ENCODE measurements around the gene ODF2L. TPM values are rescaled to one million over a fixed set of nuclear protein-coding genes. Genes with fewer than 3 reads are reported as not detected.

ODF2L gene, protein sequence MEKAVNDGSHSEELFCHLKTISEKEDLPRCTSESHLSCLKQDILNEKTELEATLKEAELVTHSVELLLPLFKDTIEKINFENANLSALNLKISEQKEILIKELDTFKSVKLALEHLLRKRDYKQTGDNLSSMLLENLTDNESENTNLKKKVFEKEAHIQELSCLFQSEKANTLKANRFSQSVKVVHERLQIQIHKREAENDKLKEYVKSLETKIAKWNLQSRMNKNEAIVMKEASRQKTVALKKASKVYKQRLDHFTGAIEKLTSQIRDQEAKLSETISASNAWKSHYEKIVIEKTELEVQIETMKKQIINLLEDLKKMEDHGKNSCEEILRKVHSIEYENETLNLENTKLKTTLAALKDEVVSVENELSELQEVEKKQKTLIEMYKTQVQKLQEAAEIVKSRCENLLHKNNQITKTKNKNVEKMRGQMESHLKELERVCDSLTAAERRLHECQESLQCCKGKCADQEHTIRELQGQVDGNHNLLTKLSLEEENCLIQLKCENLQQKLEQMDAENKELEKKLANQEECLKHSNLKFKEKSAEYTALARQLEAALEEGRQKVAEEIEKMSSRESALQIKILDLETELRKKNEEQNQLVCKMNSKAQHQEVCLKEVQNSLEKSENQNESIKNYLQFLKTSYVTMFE
- total RNA-seq (2012; rRNA removed) (10.4 and 20.0 TPM in 2 replicates), polyA plus RNA-seq (2012; rRNA removed) (10.1 and 12.3 TPM in 2 replicates), Bru-seq, nascent RNA (percentile 71 among the genes with signal in this experiment), BruChase-seq, experiment 1, labeled RNA remaining after a 6-hour chase (percentile 76 among the genes with signal in this experiment), BruChase-seq, experiment 2, labeled RNA remaining after a 2-hour chase (percentile 93 among the genes with signal in this experiment)
- 1.7 and 2.0 TPM in 2 replicates for polyA plus RNA-seq (2012; cell fraction: cytosol; rRNA removed)
- 6.4 and 25.9 TPM in 2 replicates for polyA plus RNA-seq (2012; cell fraction: nucleus; rRNA removed; ENCODE audit: low replicate concordance)
- long read RNA-seq, partial matches to known transcripts, result 3 of 17 reads
- long read RNA-seq, other reads (novel, unspliced or antisense), result 11 of 17 reads

DNA sequence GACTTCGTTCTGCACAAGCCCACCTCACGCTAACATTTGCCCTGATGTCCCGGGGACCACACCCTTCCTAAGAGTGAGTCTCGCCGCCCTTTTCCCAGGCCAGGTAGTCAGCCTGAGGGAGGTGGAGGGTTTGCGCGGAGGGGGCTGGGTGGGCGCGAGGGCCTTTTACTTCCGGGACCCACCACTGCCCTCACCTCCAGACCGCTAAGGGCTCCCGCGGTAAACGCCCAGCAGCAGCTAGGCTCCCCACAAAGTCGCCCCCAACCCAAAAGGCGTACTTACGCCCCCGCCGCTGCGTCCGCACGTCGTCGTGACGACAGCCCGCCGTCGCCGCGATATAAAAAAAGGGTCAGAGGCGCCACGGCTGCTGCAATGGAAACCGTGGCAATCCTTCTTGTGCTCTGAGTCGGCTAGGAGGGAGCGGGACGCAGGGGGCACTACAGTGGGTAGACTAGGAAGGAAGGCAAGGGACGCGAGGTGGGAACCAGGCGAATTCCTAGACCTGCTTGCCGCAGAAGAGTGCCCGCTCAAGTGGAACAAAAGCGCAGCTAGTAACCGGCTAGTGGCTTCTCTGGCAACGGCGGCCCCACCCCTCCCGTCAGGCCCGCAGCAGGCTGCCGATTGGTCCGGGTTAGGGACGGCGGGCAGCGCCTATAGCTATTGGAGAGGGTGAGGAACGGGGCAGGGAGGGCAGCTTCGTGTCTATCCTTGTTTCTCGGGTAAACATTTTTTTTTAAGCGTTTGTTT is at the start of gene ODF2L:
TSS of gene ODF2L (minus strand) at position 573 of the 747 bp plus-strand sequence. CDS start 9,296 bp downstream, outside the sequence.
- H3K4ac ChIP-seq (ENCODE audit: low read depth, low read length), result peak within 1 kb of the TSS; percentile 70
- peak within 1 kb of the TSS; percentile 71 for H3K56ac ChIP-seq (ENCODE audit: extremely low read depth, insufficient read depth, low read length)
- peak within 1 kb of the TSS; percentile 84 for H3K4me3 ChIP-seq (ENCODE audit: insufficient read depth, low read depth, low read length)
- H3K27ac ChIP-seq (ENCODE audit: insufficient read depth, low read length), result peak within 1 kb of the TSS; percentile 88
- peak within 1 kb of the TSS; percentile 33 for H3K18ac ChIP-seq (ENCODE audit: low read depth, low read length)
- peak within 1 kb of the TSS; percentile 38 for H4K5ac ChIP-seq (ENCODE audit: low read depth, low read length)
- H2BK120ac ChIP-seq (ENCODE audit: low read depth, low read length), result peak within 1 kb of the TSS; percentile 60; the same call in 1 of the 2 replicates
- H2BK15ac ChIP-seq (ENCODE audit: low read depth, low read length), result peak within 1 kb of the TSS; percentile 9; the same call in 1 of the 3 replicates
- TF ChIP-seq MXI1 (IDR thresholded peaks at IDR 0.05; ENCODE audit: borderline replicate concordance, low read depth, low read length) (peak; percentile 73; the same call in 1 of the 2 replicates), POLR2A (IDR thresholded peaks at IDR 0.05; ENCODE audit: low read depth, low read length) (peak; percentile 78), MAZ (IDR thresholded peaks at IDR 0.05; ENCODE audit: borderline replicate concordance, low read depth, low read length) (0 out of 2 replicates have a peak, but pooled peaks have one; percentile 4)
- TF ChIP-seq, protein P1, sequence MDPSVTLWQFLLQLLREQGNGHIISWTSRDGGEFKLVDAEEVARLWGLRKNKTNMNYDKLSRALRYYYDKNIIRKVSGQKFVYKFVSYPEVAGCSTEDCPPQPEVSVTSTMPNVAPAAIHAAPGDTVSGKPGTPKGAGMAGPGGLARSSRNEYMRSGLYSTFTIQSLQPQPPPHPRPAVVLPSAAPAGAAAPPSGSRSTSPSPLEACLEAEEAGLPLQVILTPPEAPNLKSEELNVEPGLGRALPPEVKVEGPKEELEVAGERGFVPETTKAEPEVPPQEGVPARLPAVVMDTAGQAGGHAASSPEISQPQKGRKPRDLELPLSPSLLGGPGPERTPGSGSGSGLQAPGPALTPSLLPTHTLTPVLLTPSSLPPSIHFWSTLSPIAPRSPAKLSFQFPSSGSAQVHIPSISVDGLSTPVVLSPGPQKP (IDR thresholded peaks at IDR 0.05; ENCODE audit: borderline replicate concordance, low read depth, low read length), result no peak
- peak within 1 kb of the TSS; percentile 70 for H4K91ac ChIP-seq (ENCODE audit: insufficient read depth, low read depth, low read length)
- peak within 1 kb of the TSS; percentile 20 for H2BK5ac ChIP-seq (ENCODE audit: low read depth, low read length, poor library complexity, severe bottlenecking)
- peak within 1 kb of the TSS; percentile 84 to 86 for H4K8ac ChIP-seq (ENCODE audit: low read depth in 2 of 2, low read length in 2 of 2)
- dilution Hi-C loops (cut with HindIII; ENCODE audit: low sequenced_read_pairs, unreplicated experiment) (no loop called here), in situ Hi-C loops (cut with MboI; ENCODE audit: low sequenced_read_pairs) (loop anchor here (25.0 kb wide), 2 partner anchors 566 to 691 kb away; no protein-coding TSS in a partner anchor), intact Hi-C loops (cut with micrococcal nuclease) (loop anchor here (1.0 to 5.0 kb wide), 3 partner anchors 8 to 311 kb away; no protein-coding TSS in a partner anchor)
- peak within 1 kb of the TSS; percentile 88 for H3K4me2 ChIP-seq (ENCODE audit: low read depth, low read length)
- H3K23ac ChIP-seq (ENCODE audit: low read depth, low read length), result peak within 1 kb of the TSS; percentile 93
- H4K20me1 ChIP-seq (ENCODE audit: insufficient read depth, low read length), result no peaks in the 10 kb centered on the region; the same call in 1 of the 2 replicates
- H2AK9ac ChIP-seq (replicated peaks; ENCODE audit: low read depth, low read length, poor library complexity), result peak within 1 kb of the TSS; percentile 73
- ChIA-PET CTCF (interaction anchor here (0.7 kb wide), 1 partner anchor 357 kb away, joined by 3 read pairs; no protein-coding TSS in a partner anchor), POLR2A (ENCODE audit: unreplicated experiment) (interaction anchor here (0.6 to 0.9 kb wide), 2 partner anchors 13 to 34 kb away, joined by 3 read pairs; no protein-coding TSS in a partner anchor)
- no TSS peak for BruUV-seq (replicated peaks)
- DNase-seq, result peak; percentile 74
- WGBS, 2 experiments (ENCODE audit: extremely low coverage in 2 of 2, insufficient read length in 1 of 2), result 0% methylated on average over 8 of the region's 56 CpGs; no CpG with 5 or more reads in 1 of the 2 experiments
- peak within 1 kb of the TSS; percentile 29; the same call in 1 of the 2 replicates for H2BK20ac ChIP-seq (ENCODE audit: low read depth, low read length)
- H3K79me1 ChIP-seq (ENCODE audit: low read depth in 1 of 2, low read length in 2 of 2), result peaks cover 5 to 17% of the 10 kb centered on the region in 2 experiments; a peak in 3 of 4 replicates
- H2AFZ ChIP-seq (replicated peaks; ENCODE audit: low read length, poor library complexity), result peak within 1 kb of the TSS; percentile 96
- peaks cover 2% of the 10 kb centered on the region; the same call in 1 of the 2 replicates for H3K4me1 ChIP-seq (ENCODE audit: control insufficient read depth, insufficient read depth, low read length)
- H3K14ac ChIP-seq (replicated peaks; ENCODE audit: low read depth, low read length), result peak within 1 kb of the TSS; percentile 92
- H2AK5ac ChIP-seq (ENCODE audit: low read depth, low read length), result peak within 1 kb of the TSS; percentile 34; the same call in 1 of the 2 replicates
- H3K36me3 ChIP-seq (ENCODE audit: control insufficient read depth, insufficient read depth, low read length), result no peaks in the 10 kb centered on the region
- H3K27me3 ChIP-seq (ENCODE audit: control insufficient read depth, insufficient read depth, low read length), result peaks cover 4% of the 10 kb centered on the region; the same call in 1 of the 2 replicates
- peak within 1 kb of the TSS; percentile 91 for H3K9ac ChIP-seq (ENCODE audit: low read depth, low read length)
- peak; percentile 100 for ATAC-seq (ENCODE audit: low read depth)
- no peaks in the 10 kb centered on the region for H3K9me3 ChIP-seq (ENCODE audit: control insufficient read depth, insufficient read depth, low read length)
- H3K9me1 ChIP-seq (ENCODE audit: insufficient read depth, low read length), result no peaks in the 10 kb centered on the region; the same call in 1 of the 2 replicates

Measured in IMR-90 (cell line).